Measurements from ENCODE around the gene ACO2. TPM values are rescaled to one million over a fixed set of nuclear protein-coding genes. Genes with fewer than 3 reads are reported as not detected.
A peak's percentile ranks its signal among the peaks of the same experiment; 100 is the strongest.

ACO2 gene
- total RNA-seq, 1 experiment from 2014 or later = 90.5 TPM

DNA sequence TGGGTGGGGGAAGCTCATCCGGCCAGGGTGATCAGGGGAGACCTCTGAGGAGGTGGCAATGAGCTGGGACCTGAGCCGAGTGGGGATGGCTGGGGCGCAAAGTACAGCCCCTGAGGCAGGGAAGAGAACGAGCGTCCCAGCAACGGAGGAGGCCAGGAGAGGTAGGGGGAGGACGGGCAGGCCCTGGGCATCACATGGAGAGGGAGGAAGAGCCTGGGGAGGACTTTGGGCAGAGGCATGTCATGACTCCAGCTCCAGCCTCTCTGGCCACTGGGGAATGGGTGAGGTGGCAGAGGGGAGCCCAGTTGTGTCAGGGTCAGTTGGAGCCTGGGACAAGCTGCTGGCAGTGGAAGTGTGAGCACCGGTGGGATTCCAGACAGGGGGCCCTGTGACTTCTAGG is 109.2 kb downstream of the ACO2 start:
- Mint-ChIP-seq H3K36me3 (ENCODE audit: insufficient read depth, unreplicated experiment) (no peaks in the 10 kb centered on the region), H3K4me3 (ENCODE audit: unreplicated experiment) (no peak overlapping the region), H3K27ac (ENCODE audit: unreplicated experiment) (peak overlapping the region; percentile 35), H3K4me1 (ENCODE audit: low read depth, unreplicated experiment) (no peaks in the 10 kb centered on the region), H3K9me3 (ENCODE audit: unreplicated experiment) (no peaks in the 10 kb centered on the region), H3K27me3 (ENCODE audit: insufficient read depth, unreplicated experiment) (no peaks in the 10 kb centered on the region)
- Histone ChIP-seq H3K36me3 (ENCODE audit: control insufficient read depth, insufficient read depth, low read length) (no peaks in the 10 kb centered on the region; the same call in none of the 2 replicates), H3K27me3 (replicated peaks; ENCODE audit: control insufficient read depth, insufficient read depth, low read length) (no peaks in the 10 kb centered on the region), H3K4me3 (ENCODE audit: low read depth, low read length) (no peak overlapping the region), H3K4me1 (no peaks in the 10 kb centered on the region), H3K9me3 (no peaks in the 10 kb centered on the region)
- intact Hi-C loops (cut with micrococcal nuclease; ENCODE audit: unreplicated experiment) = no loop called here
- ChIA-PET CTCF (interaction anchor here (0.6 to 2.3 kb wide), 3 partner anchors 19 to 93 kb away, joined by 3 to 11 read pairs (median 4); no protein-coding TSS in a partner anchor), POLR2A (no interaction called here)
- no TSS peak for BruUV-seq (replicated peaks)
- TF ChIP-seq, protein P1, sequence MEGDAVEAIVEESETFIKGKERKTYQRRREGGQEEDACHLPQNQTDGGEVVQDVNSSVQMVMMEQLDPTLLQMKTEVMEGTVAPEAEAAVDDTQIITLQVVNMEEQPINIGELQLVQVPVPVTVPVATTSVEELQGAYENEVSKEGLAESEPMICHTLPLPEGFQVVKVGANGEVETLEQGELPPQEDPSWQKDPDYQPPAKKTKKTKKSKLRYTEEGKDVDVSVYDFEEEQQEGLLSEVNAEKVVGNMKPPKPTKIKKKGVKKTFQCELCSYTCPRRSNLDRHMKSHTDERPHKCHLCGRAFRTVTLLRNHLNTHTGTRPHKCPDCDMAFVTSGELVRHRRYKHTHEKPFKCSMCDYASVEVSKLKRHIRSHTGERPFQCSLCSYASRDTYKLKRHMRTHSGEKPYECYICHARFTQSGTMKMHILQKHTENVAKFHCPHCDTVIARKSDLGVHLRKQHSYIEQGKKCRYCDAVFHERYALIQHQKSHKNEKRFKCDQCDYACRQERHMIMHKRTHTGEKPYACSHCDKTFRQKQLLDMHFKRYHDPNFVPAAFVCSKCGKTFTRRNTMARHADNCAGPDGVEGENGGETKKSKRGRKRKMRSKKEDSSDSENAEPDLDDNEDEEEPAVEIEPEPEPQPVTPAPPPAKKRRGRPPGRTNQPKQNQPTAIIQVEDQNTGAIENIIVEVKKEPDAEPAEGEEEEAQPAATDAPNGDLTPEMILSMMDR (IDR thresholded peaks at IDR 0.05; ENCODE audit: insufficient read depth in 1 of 2, low read depth in 1 of 2, low read length in 1 of 2, severe bottlenecking in 1 of 2, unreplicated experiment in 1 of 2) = no peak
- DNase-seq = no peak

Other genes with a start within 250 kb of the ACO2 start
- 0.32 TPM in 1 of 2 replicates, not detected in the other for gene CHADL, start 228.2 kb upstream of the ACO2 start, total RNA-seq (2022)
- 106 and 112 TPM in 2 replicates for gene RANGAP1, start 182.9 kb upstream of the ACO2 start, total RNA-seq (2022)
- 55.0 and 60.6 TPM in 2 replicates for gene ZC3H7B, start 167.6 kb upstream of the ACO2 start, total RNA-seq (2022)
- 13.8 and 17.8 TPM in 2 replicates for gene TEF, start 87.2 kb upstream of the ACO2 start, total RNA-seq (2022)
- gene TOB2, start 22.3 kb upstream of the ACO2 start, total RNA-seq (2022) = 49.0 and 52.5 TPM in 2 replicates
- 75.4 and 78.6 TPM in 2 replicates for gene PHF5A, start 425 bp upstream of the ACO2 start, total RNA-seq (2022)
- gene POLR3H, start 75.4 kb downstream of the ACO2 start, total RNA-seq (2022) = 42.2 and 45.4 TPM in 2 replicates
- gene CSDC2, start 91.9 kb downstream of the ACO2 start, total RNA-seq (2022) = 0.37 and 0.41 TPM in 2 replicates
- 27.8 and 29.6 TPM in 2 replicates for gene PMM1, start 120.7 kb downstream of the ACO2 start, total RNA-seq (2022)
- gene DESI1, start 151.9 kb downstream of the ACO2 start, total RNA-seq (2022) = 38.2 and 38.9 TPM in 2 replicates
- 413 and 414 TPM in 2 replicates for gene XRCC6, start 152.2 kb downstream of the ACO2 start, total RNA-seq (2022)
- gene SNU13, start 219.8 kb downstream of the ACO2 start, total RNA-seq (2022) = 172 and 187 TPM in 2 replicates
- gene MEI1, start 230.4 kb downstream of the ACO2 start, total RNA-seq (2022) = not detected in 2 replicates